Body of pancreas (tissue), 4 donors: ENCODE results near the gene PRF1. TPM values are rescaled to one million over a fixed set of nuclear protein-coding genes. Genes with fewer than 3 reads are reported as not detected.
"Not testable (repeated sequence)": the region's sequence is repeated elsewhere in the genome, so short reads cannot be mapped to it uniquely, and the experiment has no call there.

Experiments
- ATAC-seq: fragments of 150-250 bp; one replicate; pipeline ENCODE4 v1.9.1; 2016
- DNase-seq, 4 donors: peaks; one replicate each; pipeline ENCODE4 v3.0.0-alpha.2; 2019
- H3K27ac ChIP-seq, 4 donors: fragments of 200-600 bp; sonication (generic); 1 replicate in 3 of 4; 2 replicates in 1 of 4; pipeline versions ENCODE4 v1.5.1 to v1.6.1; 2016 to 2019; ENCODE audit warnings: mild to moderate bottlenecking in 1 of 4, mixed read lengths in 1 of 4, moderate library complexity in 1 of 4
- H3K27me3 ChIP-seq, 2 donors: fragments of 200-600 bp; sonication (generic); one replicate each; pipeline ENCODE4 v1.6.0; 2016; ENCODE audit warnings: mild to moderate bottlenecking in 1 of 2
- H3K36me3 ChIP-seq, 2 donors: fragments of 200-600 bp; sonication (generic); replicated peaks in 1 of 2; 2 replicates each; pipeline ENCODE4 v1.5.1; 2016; ENCODE audit warnings: low read depth in 2 of 2; ENCODE audit not compliant: insufficient read depth in 1 of 2
- H3K4me1 ChIP-seq: fragments of 200-600 bp; sonication (generic); one replicate; pipeline ENCODE4 v1.6.0; 2016
- H3K4me3 ChIP-seq, 2 donors: fragments of 200-600 bp; sonication (generic); 1 replicate in 1 of 2; 2 replicates in 1 of 2; pipeline ENCODE4 v1.5.1; 2016 to 2019
- H3K9me3 ChIP-seq, 3 donors: fragments of 200-600 bp; sonication (generic); 1 replicate in 2 of 3; 2 replicates in 1 of 3; pipeline ENCODE4 v1.5.1; 2016
- POLR2A ChIP-seq, 3 donors: fragments of 450-650 bp; IDR thresholded peaks; one replicate each; pipeline ENCODE4 v1.6.1; 2016; ENCODE audit warnings: antibody characterized with exemption in 3 of 3, mild to moderate bottlenecking in 2 of 3
- WGBS, 2 donors: methylation state at CpG; one replicate each; pipeline ENCODE4 v1.1.5; 2017; 5-methylcytosine and 5-hydroxymethylcytosine counted together
- intact Hi-C: fragments of 100-400 bp; cut with DNase I; formaldehyde crosslinking; loops from one replicate; pipeline ENCODE4 v1.15.1; 2023
- total RNA-seq, 2 donors: library from RNA; depleted of rRNA; stranded (reverse); fragments of >200 nt; gene quantifications; one replicate each; pipeline ENCODE4 v1.1.0, GENCODE V29; 2016
- TF ChIP-seq, protein P1 (sequence below), 7 experiments: fragments of 450-650 bp in 4 of 7; fragments of 200-600 bp in 3 of 7; sonication (generic) in 3 of 7; IDR thresholded peaks; one replicate each; pipeline ENCODE4 v1.5.1; 2016 to 2019; ENCODE audit warnings: antibody characterized with exemption in 7 of 7

PRF1 gene
- total RNA-seq, 2 donors from 2014 or later: 2.1 to 6.3 TPM

DNA sequence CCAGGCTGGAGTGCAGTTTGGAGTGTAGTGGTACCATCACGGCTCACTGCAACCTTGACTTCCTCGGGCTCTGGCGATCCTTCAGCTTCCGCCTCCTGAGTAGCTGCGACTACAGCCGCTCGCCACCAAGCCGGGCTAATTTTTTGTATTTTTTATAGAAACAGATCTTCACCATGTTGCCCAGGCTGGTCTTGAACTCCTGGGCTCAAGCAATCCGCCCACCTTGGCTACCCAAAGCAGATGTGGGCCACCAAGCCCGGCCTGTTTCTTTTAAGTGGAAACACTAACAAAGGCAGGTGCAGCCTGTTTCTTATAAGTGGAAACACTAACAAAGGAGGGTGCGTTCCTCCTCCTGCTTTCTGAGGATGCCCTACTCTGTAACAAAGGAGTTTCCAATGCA is 18.2 kb downstream of the PRF1 start:
- TF ChIP-seq, protein P1, sequence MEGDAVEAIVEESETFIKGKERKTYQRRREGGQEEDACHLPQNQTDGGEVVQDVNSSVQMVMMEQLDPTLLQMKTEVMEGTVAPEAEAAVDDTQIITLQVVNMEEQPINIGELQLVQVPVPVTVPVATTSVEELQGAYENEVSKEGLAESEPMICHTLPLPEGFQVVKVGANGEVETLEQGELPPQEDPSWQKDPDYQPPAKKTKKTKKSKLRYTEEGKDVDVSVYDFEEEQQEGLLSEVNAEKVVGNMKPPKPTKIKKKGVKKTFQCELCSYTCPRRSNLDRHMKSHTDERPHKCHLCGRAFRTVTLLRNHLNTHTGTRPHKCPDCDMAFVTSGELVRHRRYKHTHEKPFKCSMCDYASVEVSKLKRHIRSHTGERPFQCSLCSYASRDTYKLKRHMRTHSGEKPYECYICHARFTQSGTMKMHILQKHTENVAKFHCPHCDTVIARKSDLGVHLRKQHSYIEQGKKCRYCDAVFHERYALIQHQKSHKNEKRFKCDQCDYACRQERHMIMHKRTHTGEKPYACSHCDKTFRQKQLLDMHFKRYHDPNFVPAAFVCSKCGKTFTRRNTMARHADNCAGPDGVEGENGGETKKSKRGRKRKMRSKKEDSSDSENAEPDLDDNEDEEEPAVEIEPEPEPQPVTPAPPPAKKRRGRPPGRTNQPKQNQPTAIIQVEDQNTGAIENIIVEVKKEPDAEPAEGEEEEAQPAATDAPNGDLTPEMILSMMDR (IDR thresholded peaks at IDR 0.05): no peak
- no peak for TF ChIP-seq POLR2A (IDR thresholded peaks at IDR 0.05)
- ATAC-seq (no peak), DNase-seq (no peak)
- Histone ChIP-seq H3K36me3 (no peaks in the 10 kb centered on the region), H3K27me3 (no peaks in the 10 kb centered on the region), H3K4me1 (no peaks in the 10 kb centered on the region), H3K9me3 (no peaks in the 10 kb centered on the region), H3K27ac (no peak overlapping the region), H3K4me3 (no peak overlapping the region)
- intact Hi-C loops: no loop called here
- 72 to 73% methylated on average over 10 to 11 of the region's 11 CpGs for WGBS, 2 donors

DNA sequence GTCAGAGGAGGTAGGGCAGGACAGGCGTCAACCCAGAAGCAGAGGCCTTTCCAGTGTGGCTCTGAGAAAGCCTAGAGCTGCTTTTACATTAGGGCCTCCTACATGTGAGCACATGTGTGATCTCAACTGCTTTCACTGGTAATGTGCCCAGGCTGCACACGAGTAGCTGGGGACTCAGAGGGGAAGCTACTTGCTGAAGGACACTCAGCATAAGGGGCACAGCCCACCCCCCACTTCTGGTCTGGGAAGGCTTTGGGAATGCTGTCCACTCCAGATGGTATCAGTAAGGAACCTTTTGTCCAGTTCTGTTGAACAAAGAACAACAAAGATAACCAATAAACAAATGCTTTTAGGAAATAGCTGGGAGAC is 18.9 kb downstream of the PRF1 start:
- Histone ChIP-seq H3K27me3 (no peaks in the 10 kb centered on the region), H3K4me1 (peaks cover 4% of the 10 kb centered on the region), H3K36me3 (no peaks in the 10 kb centered on the region), H3K9me3 (no peaks in the 10 kb centered on the region), H3K27ac (no peak overlapping the region), H3K4me3 (no peak overlapping the region)
- ATAC-seq: no peak
- intact Hi-C loops: no loop called here
- WGBS, 2 donors: 78% methylated on average over 2 of the region's 2 CpGs; no CpG with 5 or more reads in 1 of the 2 donors
- TF ChIP-seq POLR2A (IDR thresholded peaks at IDR 0.05): no peak
- TF ChIP-seq, protein P1 (IDR thresholded peaks at IDR 0.05): no peak
- no peak for DNase-seq

DNA sequence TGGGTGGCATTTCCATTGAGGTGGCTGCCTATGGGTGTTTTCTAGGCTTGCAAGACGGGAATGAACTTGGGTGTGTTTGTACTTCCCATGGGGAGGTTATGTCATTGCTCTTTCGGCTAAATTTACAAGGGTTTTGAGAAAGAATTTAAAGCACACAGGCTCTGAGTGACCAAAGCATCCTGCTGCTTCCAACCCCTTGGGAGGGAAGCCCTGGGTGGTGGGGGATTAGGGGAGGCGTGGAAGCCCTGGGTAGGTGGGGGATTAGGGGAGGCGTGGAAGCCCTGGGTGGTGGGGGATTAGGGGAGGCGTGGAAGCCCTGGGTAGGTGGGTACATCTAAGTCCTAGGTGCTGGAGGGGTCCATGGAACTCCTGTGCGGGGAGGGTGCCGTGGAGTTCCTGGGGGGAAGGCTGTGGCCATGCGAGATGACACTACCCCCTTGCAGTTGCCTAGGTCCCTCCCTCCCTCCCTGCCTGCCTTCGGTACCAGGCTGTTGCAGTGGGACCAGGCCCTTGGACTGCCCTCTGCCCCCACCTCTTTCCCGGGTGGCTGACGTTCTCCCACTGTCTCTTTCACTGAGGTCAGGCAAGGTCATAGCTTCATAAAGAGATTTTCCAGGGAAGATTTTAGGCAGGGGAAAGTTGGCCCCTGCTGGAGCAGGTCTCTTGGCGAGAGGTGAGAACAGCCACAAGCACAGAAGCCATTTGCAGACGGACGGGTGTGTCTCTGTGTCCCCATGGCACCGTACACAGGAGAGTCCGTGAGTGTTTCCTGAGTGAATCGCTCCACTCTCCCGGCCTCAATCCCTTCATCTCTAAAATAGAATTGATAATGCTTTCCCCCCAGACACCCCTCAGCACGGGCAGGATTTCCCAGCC is 19.5 kb downstream of the PRF1 start:
- Histone ChIP-seq H3K36me3 (no peaks in the 10 kb centered on the region), H3K27ac (no peak overlapping the region), H3K4me1 (peaks cover 9% of the 10 kb centered on the region), H3K4me3 (no peak overlapping the region), H3K9me3 (no peaks in the 10 kb centered on the region), H3K27me3 (no peaks in the 10 kb centered on the region)
- no peak for ATAC-seq
- 75% methylated on average over 15 to 17 of the region's 19 CpGs for WGBS, 2 donors
- no peak for DNase-seq
- intact Hi-C loops: no loop called here
- TF ChIP-seq, protein P1 (IDR thresholded peaks at IDR 0.05): no peak
- TF ChIP-seq POLR2A (IDR thresholded peaks at IDR 0.05): no peak

DNA sequence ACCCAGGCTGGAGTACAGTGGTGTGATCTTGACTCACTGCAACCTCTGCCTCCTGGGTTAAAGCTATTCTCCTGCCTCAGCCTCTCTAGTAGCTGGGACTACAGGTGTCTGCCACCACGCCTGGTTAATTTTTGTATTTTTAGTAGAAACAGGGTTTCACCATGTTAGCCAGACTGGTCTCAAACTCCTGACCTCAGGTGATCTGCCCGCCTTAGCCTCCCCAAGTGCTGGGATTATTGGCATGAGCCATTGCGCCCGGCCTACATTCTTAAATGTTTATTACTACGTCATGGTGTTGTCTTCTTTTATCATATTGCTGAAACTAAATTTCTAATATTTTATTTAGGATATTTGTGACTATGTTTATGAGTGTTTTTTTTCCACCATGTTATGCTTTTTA is 21.4 kb downstream of the PRF1 start:
- H3K27me3 ChIP-seq, DNase-seq, H3K4me3 ChIP-seq, H3K27ac ChIP-seq, ATAC-seq, intact Hi-C loops, H3K9me3 ChIP-seq, H3K36me3 ChIP-seq: not testable (repeated sequence)
- WGBS, 2 donors: 93 to 95% methylated on average over 5 of the region's 5 CpGs
- peaks cover 11% of the 10 kb centered on the region for H3K4me1 ChIP-seq

DNA sequence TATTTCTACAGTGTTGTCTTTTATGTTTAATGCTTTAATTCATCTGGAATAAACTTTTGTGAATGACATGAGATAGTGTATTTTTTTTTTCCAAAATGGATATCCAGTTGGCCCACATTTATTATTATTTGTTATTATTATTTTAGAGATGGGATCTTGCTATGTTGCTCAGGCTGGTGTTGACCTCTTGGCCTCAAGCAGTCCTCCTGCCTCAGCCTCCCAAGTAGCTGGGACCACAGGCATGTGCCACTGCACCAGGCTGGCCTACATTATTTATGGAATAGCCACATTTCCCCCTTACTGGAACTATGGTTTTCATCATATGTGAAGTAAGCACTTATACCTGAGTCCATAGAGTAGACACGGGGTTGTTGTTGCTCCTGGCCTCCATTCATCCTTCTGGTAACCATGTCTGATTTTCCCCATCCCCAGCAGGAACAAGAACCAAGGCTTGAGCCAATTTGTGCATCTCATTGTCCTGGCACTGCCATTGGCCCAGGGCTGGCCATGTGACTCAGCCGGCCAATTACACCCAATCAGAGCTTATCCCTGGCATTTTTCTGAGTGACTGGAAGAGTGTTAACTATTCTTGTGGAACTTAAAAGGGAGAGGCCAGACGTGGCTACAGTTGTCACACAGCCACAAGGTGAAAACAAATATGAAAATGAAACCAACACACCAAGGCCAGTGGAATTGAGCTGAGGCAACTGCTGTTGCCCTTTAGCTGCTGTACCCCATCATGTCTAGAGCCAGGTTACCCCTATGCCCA is 23.1 kb downstream of the PRF1 start:
- H3K36me3 ChIP-seq: no peaks in the 10 kb centered on the region
- H3K27ac ChIP-seq: no peak overlapping the region
- DNase-seq (no peak), ATAC-seq (no peak)
- intact Hi-C loops: no loop called here
- no peak overlapping the region for H3K4me3 ChIP-seq
- TF ChIP-seq, protein P1 (IDR thresholded peaks at IDR 0.05): no peak
- no peak for TF ChIP-seq POLR2A (IDR thresholded peaks at IDR 0.05)
- H3K9me3 ChIP-seq: no peaks in the 10 kb centered on the region
- H3K4me1 ChIP-seq: peaks cover 19% of the 10 kb centered on the region
- H3K27me3 ChIP-seq: no peaks in the 10 kb centered on the region
- WGBS, 2 donors: 58 to 65% methylated on average over 3 of the region's 3 CpGs
